Dermis blood vessel endothelial cell (primary cell): ENCODE results near the gene FBXW8. TPM values are rescaled to one million over a fixed set of nuclear protein-coding genes. Genes with fewer than 3 reads are reported as not detected.
"Not testable (repeated sequence)": the region's sequence is repeated elsewhere in the genome, so short reads cannot be mapped to it uniquely, and the experiment has no call there.

Experiments used
- DNase-seq: peaks from one replicate; pipeline ENCODE4 v3.0.0; 2010
- total RNA-seq: library from RNA; depleted of rRNA; stranded (reverse); fragments of >200 nt; gene quantifications from 2 replicates; pipeline ENCODE4 v1.2.3, GENCODE V29; 2014

The FBXW8 gene
- total RNA-seq, 1 donor from 2014 or later: 16.0 TPM

- DNase-seq: peak; percentile 12
Measured at GRCh38 chr12:117042171-117042842, 131.6 kb downstream of the FBXW8 start.

GRCh38 chr12:117042862-117043261, 132.1 kb downstream of the FBXW8 start:
- no peak for DNase-seq

GRCh38 chr12:117044311-117044710, 133.6 kb downstream of the FBXW8 start:
- DNase-seq: no peak

GRCh38 chr12:117044790-117045159, 134.0 kb downstream of the FBXW8 start:
- no peak for DNase-seq

- no peak for DNase-seq
Measured at GRCh38 chr12:117045160-117046010, 134.6 kb downstream of the FBXW8 start.

GRCh38 chr12:117046011-117046369, 135.2 kb downstream of the FBXW8 start:
- DNase-seq: no peak

GRCh38 chr12:117046425-117046824, 135.7 kb downstream of the FBXW8 start:
- no peak for DNase-seq

GRCh38 chr12:117046861-117047530, 136.2 kb downstream of the FBXW8 start:
- no peak for DNase-seq

GRCh38 chr12:117047810-117048584, 137.2 kb downstream of the FBXW8 start:
- DNase-seq: peak; percentile 50

- no peak for DNase-seq
Measured at GRCh38 chr12:117048585-117048904, 137.8 kb downstream of the FBXW8 start.

- no peak for DNase-seq
Measured at GRCh38 chr12:117049295-117049694, 138.5 kb downstream of the FBXW8 start.

GRCh38 chr12:117050060-117050459, 139.3 kb downstream of the FBXW8 start:
- DNase-seq: no peak

GRCh38 chr12:117051380-117051779, 140.6 kb downstream of the FBXW8 start:
- no peak for DNase-seq

- DNase-seq: no peak
Measured at GRCh38 chr12:117052386-117053049, 141.8 kb downstream of the FBXW8 start.

GRCh38 chr12:117053050-117053400, 142.3 kb downstream of the FBXW8 start:
- no peak for DNase-seq

GRCh38 chr12:117053597-117054201, 142.9 kb downstream of the FBXW8 start:
- DNase-seq: no peak

- no peak for DNase-seq
Measured at GRCh38 chr12:117054279-117054678, 143.5 kb downstream of the FBXW8 start.

- DNase-seq: not testable (repeated sequence)
Measured at GRCh38 chr12:117057626-117058025, 146.9 kb downstream of the FBXW8 start.

- no peak for DNase-seq
Measured at GRCh38 chr12:117058442-117059072, 147.8 kb downstream of the FBXW8 start.

GRCh38 chr12:117059156-117059555, 148.4 kb downstream of the FBXW8 start:
- no peak for DNase-seq

GRCh38 chr12:117060246-117060928, 149.6 kb downstream of the FBXW8 start:
- DNase-seq: no peak
